ENCODE data around the gene PC.
A peak's percentile ranks its signal among the peaks of the same experiment; 100 is the strongest.

Gene PC

DNA sequence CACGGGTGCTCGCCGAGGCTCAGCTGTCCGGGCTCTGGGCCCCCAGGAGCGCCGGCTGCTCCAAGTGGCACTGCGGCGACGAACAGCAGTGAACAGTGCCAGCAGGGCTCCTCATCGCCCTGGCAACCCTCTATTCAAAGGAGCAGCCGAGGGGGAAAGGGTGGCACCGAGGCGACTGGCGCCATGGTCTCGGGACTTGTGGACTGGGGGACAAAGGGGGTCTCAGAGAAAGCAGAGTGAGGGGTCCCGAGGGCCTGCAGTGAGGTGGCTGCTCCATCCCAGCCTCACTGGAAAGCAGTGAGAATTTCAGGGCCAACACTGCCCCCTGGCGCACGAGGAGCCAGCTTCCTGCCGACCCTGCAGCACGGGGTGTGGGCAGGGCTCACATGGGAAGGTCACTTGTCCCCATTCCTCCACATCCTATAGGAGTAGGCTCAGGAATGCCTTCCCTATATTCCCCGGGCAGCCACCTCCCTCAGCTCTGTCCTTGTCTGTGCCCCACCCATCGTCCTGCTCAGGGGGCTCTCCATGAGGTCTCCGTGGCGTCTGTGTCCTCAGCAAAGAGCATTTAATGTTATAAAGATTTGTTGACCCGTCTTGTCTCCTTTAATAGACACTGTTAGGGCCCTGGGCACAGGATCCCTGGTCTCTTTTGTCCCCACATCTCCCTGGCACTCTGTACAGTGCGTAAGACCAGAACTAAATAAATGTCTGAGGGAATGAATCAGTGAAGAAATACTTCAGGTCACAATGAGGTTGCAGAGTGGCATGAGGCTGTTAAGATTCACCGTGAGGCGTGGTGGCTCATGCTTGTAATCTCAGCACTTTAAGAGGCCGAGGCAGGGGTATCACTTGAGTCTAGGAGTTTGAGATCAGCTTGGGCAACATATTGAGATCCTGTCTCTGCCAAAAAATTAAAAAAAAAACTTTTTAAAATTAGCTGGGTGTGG, 74.9 kb downstream of the PC start:
- Mint-ChIP-seq H3K9me3 (no peaks in the 10 kb centered on the region), H3K27me3 (no peaks in the 10 kb centered on the region), H3K27ac (no peak overlapping the region), H3K4me1 (peaks cover 15% of the 10 kb centered on the region), H3K4me3 (no peak overlapping the region), H3K36me3 (no peaks in the 10 kb centered on the region)
- CTCF ChIA-PET, result interaction anchor here (0.7 to 1.6 kb wide), 8 partner anchors 11 to 191 kb away, joined by 3 to 9 read pairs (median 3); no protein-coding TSS in a partner anchor
- peak; percentile 79 for DNase-seq

DNA sequence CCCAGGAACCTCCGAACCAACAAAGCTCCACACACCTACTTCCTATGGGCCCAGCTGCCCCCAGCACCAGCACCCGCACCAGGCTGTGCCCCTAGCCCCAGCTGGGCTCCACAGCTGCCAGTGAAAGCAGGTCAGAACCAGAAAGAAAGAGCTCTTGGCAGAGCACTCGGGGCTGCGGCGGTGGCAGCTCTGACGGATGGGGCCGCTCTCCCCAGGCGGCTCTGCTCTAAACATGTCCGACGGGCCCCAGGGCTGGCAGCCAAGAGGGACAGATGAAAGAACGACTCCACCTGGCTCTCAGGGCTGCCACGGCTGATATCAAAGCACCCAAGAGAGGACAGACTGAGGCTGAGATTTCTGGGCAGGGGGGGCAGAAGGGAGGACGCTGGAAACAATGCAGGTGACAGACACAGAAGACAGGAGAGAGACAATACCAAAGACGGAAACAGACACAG, 75.6 kb downstream of the PC start:
- CTCF ChIA-PET, result interaction anchor here (0.7 to 1.6 kb wide), 6 partner anchors 10 to 186 kb away, joined by 3 to 9 read pairs (median 3); no protein-coding TSS in a partner anchor

DNA sequence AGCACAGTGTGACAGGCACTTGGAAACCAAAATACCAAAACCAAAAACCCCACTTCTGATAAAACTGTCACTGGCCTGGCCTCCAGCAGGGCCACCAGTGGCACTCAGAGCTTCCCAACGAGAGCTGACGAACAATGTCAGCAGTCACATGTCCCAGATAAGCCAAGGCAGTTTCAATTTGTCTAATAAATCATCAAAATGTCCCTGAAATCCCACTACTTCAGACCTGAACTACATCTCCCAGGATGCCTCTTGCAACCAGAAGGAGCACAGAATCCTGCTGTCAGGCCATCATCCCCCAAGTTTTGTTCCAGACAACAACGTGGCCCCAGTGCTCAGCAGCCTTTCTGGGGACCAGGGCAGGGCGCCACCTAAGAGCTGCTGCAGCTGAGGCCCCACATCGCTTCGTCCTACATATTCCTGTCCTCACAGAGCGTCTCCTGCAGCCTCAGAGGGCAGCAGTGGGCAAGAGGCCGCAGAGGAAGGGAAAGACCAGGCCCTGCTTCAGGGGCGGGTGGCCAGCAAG, 76.2 kb downstream of the PC start:
- Mint-ChIP-seq H3K36me3 (no peaks in the 10 kb centered on the region), H3K9me3 (no peaks in the 10 kb centered on the region), H3K4me1 (peaks cover 15% of the 10 kb centered on the region), H3K27ac (no peak overlapping the region), H3K27me3 (no peaks in the 10 kb centered on the region), H3K4me3 (no peak overlapping the region)
- CTCF ChIA-PET, result interaction anchor here (0.7 to 2.8 kb wide), 8 partner anchors 9 to 189 kb away, joined by 3 to 9 read pairs (median 4); no protein-coding TSS in a partner anchor
- DNase-seq, result no peak

More for the DNA sequence above, 75.6 kb downstream of the PC start:
- H3K9me3 Mint-ChIP-seq, result no peaks in the 10 kb centered on the region
- peaks cover 15% of the 10 kb centered on the region for H3K4me1 Mint-ChIP-seq
- no peak for DNase-seq
- no peaks in the 10 kb centered on the region for H3K27me3 Mint-ChIP-seq
- H3K36me3 Mint-ChIP-seq, result no peaks in the 10 kb centered on the region
- no peak overlapping the region for H3K4me3 Mint-ChIP-seq
- H3K27ac Mint-ChIP-seq, result no peak overlapping the region

DNA sequence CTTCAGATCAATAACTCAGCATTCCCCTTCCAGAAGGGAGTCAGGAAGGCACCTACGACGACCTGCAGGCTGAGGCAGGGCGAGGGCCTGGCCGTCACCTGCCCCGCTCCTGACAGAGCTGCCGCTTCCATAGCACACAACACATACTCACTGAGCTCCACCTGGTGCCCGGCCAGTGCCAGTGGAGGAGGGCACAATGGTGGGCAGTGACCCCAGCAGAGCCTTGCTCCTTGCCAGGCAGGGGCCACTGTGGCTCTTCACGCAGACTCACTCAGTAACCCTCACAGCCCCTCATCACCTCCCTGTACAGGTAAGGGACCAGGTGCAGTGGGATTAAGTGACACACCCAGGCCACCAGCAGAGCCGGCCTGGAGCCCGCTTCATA, 76.7 kb downstream of the PC start:
- H3K4me3 Mint-ChIP-seq, result no peak overlapping the region
- H3K27me3 Mint-ChIP-seq, result no peaks in the 10 kb centered on the region
- CTCF ChIA-PET, result interaction anchor here (0.9 to 2.8 kb wide), 9 partner anchors 9 to 196 kb away, joined by 3 to 9 read pairs (median 4); no protein-coding TSS in a partner anchor
- no peaks in the 10 kb centered on the region for H3K9me3 Mint-ChIP-seq
- no peak overlapping the region for H3K27ac Mint-ChIP-seq
- peaks cover 15% of the 10 kb centered on the region for H3K4me1 Mint-ChIP-seq
- DNase-seq, result no peak
- no peaks in the 10 kb centered on the region for H3K36me3 Mint-ChIP-seq

DNA sequence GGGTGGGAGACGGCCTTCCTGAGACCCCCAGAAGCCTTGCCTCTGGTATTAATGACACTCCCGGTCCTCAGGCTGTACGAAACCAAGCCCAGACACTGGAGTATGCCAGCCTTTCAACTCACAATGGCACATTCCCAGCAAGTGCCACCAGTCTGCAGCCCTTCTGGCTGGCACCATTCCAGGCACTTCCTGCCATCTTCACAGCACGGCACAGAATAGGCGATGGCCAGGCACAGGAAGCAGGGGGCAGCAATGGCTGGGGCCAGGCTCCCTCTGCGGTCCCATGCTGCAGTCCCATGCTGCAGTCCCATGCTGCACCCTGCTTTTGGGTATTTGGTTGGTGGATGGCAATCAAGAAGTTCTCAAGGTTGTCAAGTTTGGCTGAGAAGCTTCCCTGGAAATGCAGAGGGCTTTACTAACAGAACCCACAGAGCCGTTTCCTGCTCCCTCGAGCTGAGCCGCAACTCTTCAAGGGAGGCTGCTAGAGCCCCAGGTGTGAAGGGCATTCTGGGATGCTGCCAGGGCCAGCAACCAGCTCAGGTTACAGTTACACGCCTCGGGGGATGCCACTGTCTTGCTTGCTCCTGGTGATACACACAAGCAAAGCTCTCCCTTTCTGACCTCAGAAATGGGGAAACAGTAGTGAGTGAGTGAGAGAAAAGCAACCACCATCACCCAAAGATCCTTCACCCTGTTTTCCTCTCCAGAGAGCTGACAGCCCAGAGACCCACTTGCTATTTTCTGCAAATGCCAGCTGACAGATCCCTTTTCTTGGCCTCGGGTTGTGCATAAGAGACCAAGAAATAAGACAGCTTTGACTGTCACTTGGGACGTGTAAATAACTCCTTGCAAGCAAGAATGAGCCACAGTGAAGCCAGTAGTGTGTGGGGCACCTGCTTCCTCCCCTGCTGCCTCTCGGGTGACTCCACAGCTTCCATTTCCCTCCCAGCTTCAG, 77.4 kb downstream of the PC start:
- CTCF ChIA-PET, result interaction anchor here (0.9 to 2.8 kb wide), 8 partner anchors 8 to 195 kb away, joined by 3 to 9 read pairs (median 4); no protein-coding TSS in a partner anchor
- Mint-ChIP-seq H3K9me3 (no peaks in the 10 kb centered on the region), H3K36me3 (no peaks in the 10 kb centered on the region), H3K4me3 (no peak overlapping the region), H3K4me1 (peaks cover 15% of the 10 kb centered on the region), H3K27ac (no peak overlapping the region), H3K27me3 (no peaks in the 10 kb centered on the region)
- peak; percentile 31 for DNase-seq

DNA sequence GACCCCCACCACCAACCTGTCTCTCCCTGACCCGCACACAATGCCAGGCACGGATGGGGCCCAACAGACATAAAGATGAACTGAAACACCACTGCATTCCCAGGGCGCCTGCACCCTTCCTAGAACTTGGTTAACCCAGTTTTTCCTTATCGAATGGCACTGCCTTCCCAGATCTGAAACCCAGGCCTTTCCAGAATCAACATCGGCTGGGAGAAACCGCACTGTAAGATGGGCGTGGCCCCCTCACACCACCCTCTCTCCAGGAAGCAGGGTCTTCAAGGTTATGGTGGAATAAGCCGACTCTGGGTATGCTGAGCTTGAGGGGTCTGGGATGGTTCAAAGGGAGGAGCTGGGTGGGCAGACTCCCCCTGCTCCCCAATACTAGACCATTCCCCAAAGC, 78.2 kb downstream of the PC start:
- H3K4me3 Mint-ChIP-seq, result no peak overlapping the region
- CTCF ChIA-PET, result interaction anchor here (1.3 to 2.8 kb wide), 4 partner anchors 37 to 194 kb away, joined by 3 to 9 read pairs (median 4); no protein-coding TSS in a partner anchor
- DNase-seq, result no peak
- no peaks in the 10 kb centered on the region for H3K36me3 Mint-ChIP-seq
- H3K4me1 Mint-ChIP-seq, result peaks cover 15% of the 10 kb centered on the region
- peaks cover 4% of the 10 kb centered on the region for H3K27me3 Mint-ChIP-seq
- H3K27ac Mint-ChIP-seq, result no peak overlapping the region
- no peaks in the 10 kb centered on the region for H3K9me3 Mint-ChIP-seq

DNA sequence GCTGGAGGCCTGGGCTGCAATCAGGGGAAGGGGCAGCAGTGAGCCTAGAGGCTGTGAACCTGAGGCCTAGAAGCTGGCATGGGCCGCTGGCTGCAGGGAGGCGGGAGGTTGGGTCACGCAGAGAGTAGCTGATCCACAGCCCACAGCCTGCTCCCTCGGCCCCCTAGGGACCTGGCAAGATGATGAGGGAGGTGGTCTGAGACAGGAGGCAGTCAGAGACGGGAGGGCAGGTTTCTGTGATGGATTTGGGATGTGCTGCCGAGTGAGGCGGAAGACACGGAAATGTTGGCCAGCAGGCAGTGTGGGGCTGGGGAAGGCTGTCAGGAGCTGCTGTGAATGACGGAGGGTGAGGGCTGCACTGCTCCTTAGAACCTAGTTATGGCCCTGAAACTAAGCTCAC, 78.6 kb downstream of the PC start:
- CTCF ChIA-PET, result interaction anchor here (1.3 to 2.8 kb wide), 2 partner anchors 37 to 184 kb away, joined by 3 to 9 read pairs; no protein-coding TSS in a partner anchor
- Mint-ChIP-seq H3K36me3 (no peaks in the 10 kb centered on the region), H3K4me1 (peaks cover 15% of the 10 kb centered on the region), H3K27ac (peak overlapping the region; percentile 5), H3K4me3 (no peak overlapping the region), H3K27me3 (peaks cover 8% of the 10 kb centered on the region), H3K9me3 (no peaks in the 10 kb centered on the region)
- DNase-seq, result no peak

DNA sequence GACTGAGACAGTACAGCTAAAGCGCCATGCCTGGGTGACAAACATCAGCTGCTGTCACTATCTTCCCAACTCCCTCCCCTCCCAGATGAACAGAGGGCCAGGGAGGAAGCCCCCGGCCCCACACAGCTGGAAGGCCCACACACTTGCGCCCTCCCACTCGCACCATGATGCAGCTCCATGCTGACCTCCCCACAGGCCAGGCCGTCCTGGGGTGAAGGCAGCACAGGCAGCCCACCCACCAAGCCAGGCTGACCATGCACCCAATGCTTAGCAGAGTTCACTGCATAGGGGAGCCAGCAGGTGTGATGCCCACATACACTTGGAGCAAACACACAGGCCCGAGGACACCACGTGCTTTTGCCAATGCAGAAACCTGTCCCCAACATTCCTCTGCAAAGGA, 79.2 kb downstream of the PC start:
- peaks cover 8% of the 10 kb centered on the region for H3K27me3 Mint-ChIP-seq
- H3K4me1 Mint-ChIP-seq, result peaks cover 15% of the 10 kb centered on the region
- CTCF ChIA-PET, result interaction anchor here (1.3 kb wide), 2 partner anchors 38 to 184 kb away, joined by 3 read pairs; no protein-coding TSS in a partner anchor
- no peak for DNase-seq
- H3K4me3 Mint-ChIP-seq, result no peak overlapping the region
- no peak overlapping the region for H3K27ac Mint-ChIP-seq
- no peaks in the 10 kb centered on the region for H3K9me3 Mint-ChIP-seq
- no peaks in the 10 kb centered on the region for H3K36me3 Mint-ChIP-seq

GRCh38 chr11:66878474-66878873, 79.7 kb downstream of the PC start:
- Mint-ChIP-seq H3K4me1 (peaks cover 15% of the 10 kb centered on the region), H3K27ac (no peak overlapping the region), H3K36me3 (no peaks in the 10 kb centered on the region), H3K27me3 (peaks cover 8% of the 10 kb centered on the region), H3K4me3 (no peak overlapping the region), H3K9me3 (no peaks in the 10 kb centered on the region)
- CTCF ChIA-PET, result interaction anchor here (1.3 kb wide), 2 partner anchors 38 to 183 kb away, joined by 3 read pairs; no protein-coding TSS in a partner anchor
- DNase-seq, result no peak

- Mint-ChIP-seq H3K27me3 (peaks cover 8% of the 10 kb centered on the region), H3K27ac (no peak overlapping the region), H3K36me3 (no peaks in the 10 kb centered on the region), H3K4me1 (peaks cover 15% of the 10 kb centered on the region), H3K4me3 (no peak overlapping the region), H3K9me3 (no peaks in the 10 kb centered on the region)
- CTCF ChIA-PET, result interaction anchor here (1.3 kb wide), 1 partner anchor 182 kb away, joined by 3 read pairs; no protein-coding TSS in a partner anchor
- DNase-seq, result no peak
These were observed 80.4 kb downstream of the PC start for GRCh38 chr11:66877588-66878385.

DNA sequence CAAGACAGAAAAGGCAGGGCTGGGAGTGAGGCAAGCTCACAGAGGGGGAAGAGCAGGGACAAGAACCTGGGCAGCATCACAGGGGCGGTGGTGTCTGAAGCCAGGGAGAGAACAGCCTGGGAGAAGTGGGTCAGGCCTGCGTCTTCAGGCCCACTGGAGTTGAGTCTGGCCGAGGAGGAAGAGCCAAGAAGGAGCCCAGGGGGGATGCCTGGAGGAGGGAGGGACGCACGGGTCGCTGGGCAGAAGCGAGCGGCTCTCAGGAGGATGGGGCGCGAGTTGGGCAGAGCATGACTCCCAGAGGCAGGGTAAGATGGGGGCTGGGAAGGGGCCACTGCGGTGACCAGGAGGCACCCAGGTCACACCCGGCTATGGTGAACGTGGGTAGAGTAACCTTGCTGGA, 82.8 kb downstream of the PC start:
- CTCF ChIA-PET, result no interaction called here
- Mint-ChIP-seq H3K36me3 (no peaks in the 10 kb centered on the region), H3K27me3 (peaks cover 8% of the 10 kb centered on the region), H3K4me3 (no peak overlapping the region), H3K27ac (no peak overlapping the region), H3K9me3 (no peaks in the 10 kb centered on the region), H3K4me1 (peaks cover 7% of the 10 kb centered on the region)
- no peak for DNase-seq

DNA sequence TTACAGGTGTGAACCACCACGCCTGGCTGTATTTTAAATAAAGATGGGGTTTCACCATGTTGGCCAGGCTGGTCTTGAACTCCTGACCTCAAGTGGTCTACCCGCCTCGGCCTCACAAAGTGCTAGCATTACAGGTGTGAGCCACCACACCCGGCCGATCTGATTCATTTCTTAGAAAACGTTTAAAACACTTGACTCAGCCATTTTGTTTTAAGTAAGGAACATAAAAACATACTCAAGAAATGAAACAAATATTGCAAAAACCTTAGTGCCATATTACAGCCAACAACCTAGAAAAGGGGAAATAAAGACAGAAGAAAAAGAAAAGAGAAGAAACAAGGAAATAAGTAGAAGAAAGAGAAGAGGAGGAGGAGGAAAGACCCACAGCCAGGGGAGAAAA, 84.0 kb downstream of the PC start:
- Mint-ChIP-seq H3K27me3 (peaks cover 8% of the 10 kb centered on the region), H3K4me1 (peaks cover 5% of the 10 kb centered on the region), H3K4me3 (no peak overlapping the region), H3K36me3 (no peaks in the 10 kb centered on the region), H3K27ac (no peak overlapping the region), H3K9me3 (no peaks in the 10 kb centered on the region)
- CTCF ChIA-PET, result no interaction called here
- DNase-seq, result no peak

DNA sequence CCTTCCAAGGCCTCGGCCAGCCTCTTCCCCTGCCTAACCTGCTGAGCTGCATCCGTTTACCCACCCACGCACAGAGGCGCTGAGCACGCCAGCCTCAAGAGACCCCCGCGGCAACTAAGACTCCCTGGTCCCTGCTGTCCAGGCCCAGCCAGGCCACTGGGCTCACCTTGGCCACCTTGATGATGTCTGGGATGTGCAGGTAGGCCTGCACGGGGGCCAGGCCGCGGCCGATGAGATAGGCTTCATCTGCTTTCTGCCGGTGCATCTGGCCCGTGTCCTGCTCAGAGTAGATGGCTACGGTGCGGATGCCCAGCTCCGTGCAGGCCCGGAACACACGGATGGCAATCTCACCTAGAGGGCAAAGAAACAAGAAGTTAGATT, 86.7 kb downstream of the PC start:
- CTCF ChIA-PET, result interaction anchor here (1.8 kb wide), 1 partner anchor 9 kb away, joined by 5 read pairs; no protein-coding TSS in a partner anchor
- Mint-ChIP-seq H3K27ac (no peak overlapping the region), H3K9me3 (no peaks in the 10 kb centered on the region), H3K4me1 (peaks cover 17% of the 10 kb centered on the region), H3K27me3 (peaks cover 8% of the 10 kb centered on the region), H3K36me3 (no peaks in the 10 kb centered on the region), H3K4me3 (no peak overlapping the region)
- no peak for DNase-seq
